Measurements from ENCODE around the gene TSPAN6.

Gene TSPAN6

GRCh38 chrX:100647739-100648138, 11.1 kb upstream of the TSPAN6 start:
- no peak for DNase-seq (ENCODE audit: low spot score)

- DNase-seq (ENCODE audit: low spot score), result peak; percentile 21
These were observed 10.5 kb upstream of the TSPAN6 start for GRCh38 chrX:100647095-100647494.

- DNase-seq (ENCODE audit: low spot score), result no peak
These were observed 8.5 kb upstream of the TSPAN6 start for GRCh38 chrX:100645106-100645505.

GRCh38 chrX:100643956-100644860, 7.6 kb upstream of the TSPAN6 start, which contains the start of gene SRPX2:
SRPX2 (plus strand) TSS chrX:100644199; CDS start chrX:100646323, 2,124 bp downstream.
- DNase-seq (ENCODE audit: low spot score), result peak; percentile 61

- DNase-seq (ENCODE audit: low spot score), result no peak
These were observed 6.6 kb upstream of the TSPAN6 start for GRCh38 chrX:100643212-100643611.

DNA sequence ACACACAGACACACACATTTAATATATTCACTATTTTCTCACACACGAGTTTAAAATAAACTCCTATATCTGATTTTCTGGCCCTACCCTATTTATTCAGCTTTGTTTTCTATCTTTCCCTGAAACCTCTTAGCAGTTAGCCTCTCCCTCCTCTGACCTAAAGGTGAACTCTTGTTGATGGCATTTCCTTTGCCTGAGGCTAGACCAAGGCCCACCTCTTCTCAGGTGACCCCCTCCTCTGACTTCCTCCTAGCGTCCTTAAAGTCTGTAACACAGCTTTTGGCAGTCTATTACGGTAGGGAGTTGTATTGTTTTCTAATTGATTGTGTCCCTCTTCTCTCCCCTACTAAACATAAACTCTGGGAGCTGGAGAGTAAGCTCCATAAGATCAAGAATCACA, 5.7 kb upstream of the TSPAN6 start:
- DNase-seq (ENCODE audit: low spot score), result no peak

DNA sequence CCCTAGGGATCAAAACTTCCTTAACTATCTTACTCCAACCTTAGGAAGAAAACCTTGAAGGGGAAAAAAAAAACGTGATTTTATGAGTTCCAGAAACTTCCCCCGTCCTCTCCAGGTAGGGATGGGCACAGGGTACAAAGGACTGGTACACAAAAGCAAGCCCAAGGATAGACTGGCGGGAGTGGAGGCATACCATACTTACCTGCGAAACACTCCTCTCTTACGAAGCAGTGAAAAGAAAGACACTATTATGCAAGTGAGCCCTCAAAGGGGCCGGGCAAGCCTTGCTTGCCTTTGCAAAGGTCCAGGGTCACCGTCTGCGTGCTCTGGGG, 651 bp downstream of the TSPAN6 start:
- DNase-seq (ENCODE audit: low spot score), result no peak

GRCh38 chrX:100635040-100635439, 1.6 kb downstream of the TSPAN6 start:
- no peak for DNase-seq (ENCODE audit: low spot score)

- no peak for DNase-seq (ENCODE audit: low spot score)
These were observed 10.6 kb downstream of the TSPAN6 start for GRCh38 chrX:100625985-100626491.

GRCh38 chrX:100623001-100623400, 13.6 kb downstream of the TSPAN6 start:
- no peak for DNase-seq (ENCODE audit: low spot score)

DNA sequence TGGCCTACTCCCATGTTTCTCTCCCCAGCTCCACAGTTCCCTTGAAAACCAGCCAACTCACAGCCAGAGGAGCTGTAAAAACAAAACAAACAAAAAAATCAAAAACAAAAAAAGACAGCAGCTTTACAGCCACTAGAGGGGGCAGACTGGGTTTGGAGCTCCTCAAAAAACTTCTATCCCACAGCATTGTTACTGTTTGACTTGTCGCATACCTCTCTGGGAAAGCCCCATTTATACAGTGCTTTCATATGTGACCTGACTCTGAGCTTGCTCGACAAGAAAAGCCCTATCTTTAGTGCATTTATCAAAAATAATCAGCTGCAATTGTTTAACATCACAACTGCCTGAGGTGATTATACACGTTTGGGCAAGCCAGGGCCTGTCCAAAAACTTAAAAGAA, 21.6 kb downstream of the TSPAN6 start:
- DNase-seq (ENCODE audit: low spot score), result peak; percentile 48

GRCh38 chrX:100611951-100612350, 24.7 kb downstream of the TSPAN6 start:
- no peak for DNase-seq (ENCODE audit: low spot score)

DNA sequence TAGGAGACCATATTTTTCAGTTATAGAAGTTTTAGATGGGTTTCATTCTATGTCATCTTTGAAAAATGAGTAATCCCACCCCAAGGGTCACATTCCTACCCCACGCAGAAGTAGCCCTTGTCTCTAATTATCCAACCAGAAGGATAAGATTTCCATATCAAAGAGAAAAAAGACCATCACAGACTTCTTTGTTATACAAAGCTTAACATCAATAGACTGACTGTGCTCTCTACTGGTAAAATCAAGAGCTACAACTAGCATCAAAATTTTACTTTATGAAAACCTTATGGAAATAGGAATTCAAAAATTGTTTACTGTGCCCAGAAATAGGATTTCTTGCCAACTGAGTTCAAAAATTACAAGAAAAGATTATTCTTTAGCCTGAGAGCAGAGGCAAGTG, 27.0 kb downstream of the TSPAN6 start:
- DNase-seq (ENCODE audit: low spot score), result no peak

DNA sequence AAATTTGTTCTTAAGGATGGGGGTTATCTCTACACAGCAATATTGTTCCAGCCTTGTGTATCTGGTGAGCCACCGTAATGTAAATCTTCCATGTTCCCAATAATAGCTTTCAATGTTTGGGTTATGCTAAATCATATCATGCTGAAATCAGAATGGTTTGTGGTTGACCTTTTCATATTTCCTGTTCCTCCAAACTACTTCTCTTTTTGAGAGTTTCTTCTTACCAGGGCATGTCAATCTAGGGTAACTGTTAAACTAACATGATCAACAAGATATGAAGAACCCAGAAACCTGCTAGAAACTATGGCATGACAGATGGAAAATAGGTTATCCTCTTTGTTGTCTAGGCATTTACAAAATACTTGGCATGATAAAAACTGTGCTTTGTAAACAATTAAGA, 29.9 kb downstream of the TSPAN6 start:
- DNase-seq (ENCODE audit: low spot score), result no peak

- DNase-seq (ENCODE audit: low spot score), result no peak
These were observed 35.8 kb downstream of the TSPAN6 start for GRCh38 chrX:100600758-100601157.

DNA sequence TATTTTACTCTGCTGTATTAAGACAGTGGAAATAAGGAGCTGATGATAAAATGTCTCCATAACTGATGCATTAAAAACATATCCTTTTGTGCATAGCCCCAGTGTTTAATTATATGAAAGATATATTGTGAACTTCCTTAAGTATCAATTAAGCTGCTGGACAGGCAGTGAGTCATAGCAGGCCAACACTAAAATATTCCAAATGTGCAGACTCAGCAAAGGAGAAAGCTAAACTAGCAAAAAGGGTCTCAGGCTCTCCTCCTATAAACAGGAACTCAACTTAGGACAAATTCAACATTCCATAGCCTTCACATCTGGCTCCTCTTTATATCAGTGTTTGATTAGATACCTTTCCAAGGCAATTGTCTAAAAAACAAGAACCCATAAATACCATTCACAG, 36.3 kb downstream of the TSPAN6 start:
- no peak for DNase-seq (ENCODE audit: low spot score)

GRCh38 chrX:100599456-100599855, 37.1 kb downstream of the TSPAN6 start:
- DNase-seq (ENCODE audit: low spot score), result no peak

- DNase-seq (ENCODE audit: low spot score), result no peak
These were observed 40.0 kb downstream of the TSPAN6 start for GRCh38 chrX:100596601-100597000.

DNA sequence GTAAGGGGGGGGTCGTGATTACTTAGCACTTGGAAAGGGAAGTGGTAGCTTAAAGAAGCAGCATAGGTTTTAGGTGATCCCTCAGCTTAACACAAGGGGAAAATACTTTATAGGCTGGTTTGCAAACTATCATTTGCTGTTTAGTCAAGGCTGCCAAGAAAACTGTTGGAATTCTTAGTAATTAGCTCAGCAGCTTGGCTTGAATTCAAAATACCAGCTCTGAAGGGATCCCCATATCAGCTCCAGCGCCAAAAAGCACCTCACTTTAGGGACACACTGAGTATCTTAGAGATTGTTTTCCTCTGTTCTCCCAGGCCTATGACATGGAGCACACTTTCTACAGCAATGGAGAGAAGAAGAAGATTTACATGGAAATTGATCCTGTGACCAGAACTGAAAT, 43.0 kb downstream of the TSPAN6 start:
- DNase-seq (ENCODE audit: low spot score), result no peak

- no peak for DNase-seq (ENCODE audit: low spot score)
These were observed 43.5 kb downstream of the TSPAN6 start for GRCh38 chrX:100593126-100593525.

DNA sequence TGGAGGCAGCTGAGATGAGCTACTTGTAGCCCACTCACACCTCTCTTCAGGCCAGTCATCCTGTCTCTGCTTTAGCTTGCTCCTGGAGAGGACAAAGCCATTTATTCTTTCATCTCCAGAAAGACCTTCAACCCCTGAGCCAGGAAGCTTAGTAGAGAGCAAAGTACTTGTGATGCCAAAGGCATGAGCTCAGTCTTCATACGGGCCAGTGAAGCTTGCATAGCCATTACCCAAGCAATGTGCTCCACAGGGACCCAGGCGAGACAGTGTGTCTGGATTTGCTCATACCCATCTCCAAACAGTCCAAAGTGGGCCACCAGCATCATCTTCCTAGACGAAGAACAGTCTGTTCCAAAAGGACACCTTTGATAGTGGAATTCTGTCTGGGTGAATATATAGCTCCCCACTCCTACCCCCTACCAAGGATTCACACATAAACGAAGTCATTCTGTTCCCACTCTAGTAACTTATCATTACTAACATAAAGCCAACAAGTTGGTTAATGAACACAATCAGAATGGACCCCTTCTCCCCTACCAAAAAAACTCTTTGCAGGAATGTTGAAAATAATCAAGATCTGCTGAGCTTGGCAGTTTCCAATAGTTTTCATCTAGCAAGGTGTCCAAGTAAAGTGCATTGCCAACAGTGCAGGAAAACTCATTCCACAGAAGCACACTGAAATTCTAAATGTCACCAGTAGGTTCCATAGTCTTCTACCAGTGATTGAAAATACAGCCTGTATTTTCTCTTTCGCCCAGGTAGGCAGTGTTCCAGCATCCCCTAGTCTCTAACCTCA, 45.2 kb downstream of the TSPAN6 start:
- DNase-seq (ENCODE audit: low spot score), result no peak

DNA sequence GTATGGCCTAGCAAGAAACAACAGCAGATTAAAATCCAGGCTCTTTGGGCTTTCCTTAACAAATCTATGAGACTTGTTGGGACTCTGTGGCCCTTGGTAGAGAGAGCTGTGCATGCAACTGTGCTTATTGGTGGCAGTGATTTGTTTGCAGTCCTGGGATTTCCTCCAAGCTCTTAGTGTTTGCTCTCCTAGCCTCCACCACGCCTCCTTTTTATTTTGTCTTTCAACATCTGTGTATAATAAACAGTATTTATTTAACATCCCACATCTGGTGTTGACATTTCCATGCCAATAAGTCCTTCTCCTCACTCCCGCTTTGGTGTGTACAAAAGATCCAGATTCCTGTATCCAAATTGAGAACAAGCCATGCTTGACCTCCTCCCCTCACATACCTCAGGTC, 48.7 kb downstream of the TSPAN6 start:
- peak; percentile 5 for DNase-seq (ENCODE audit: low spot score)

GRCh38 chrX:100586747-100587146, 49.9 kb downstream of the TSPAN6 start:
- DNase-seq (ENCODE audit: low spot score), result no peak
